Peyer's patch (tissue), 4 donors: ENCODE results near the gene PRPF31. TPM values are rescaled to one million over a fixed set of nuclear protein-coding genes. Genes with fewer than 3 reads are reported as not detected.

ENCODE experiments used
- DNase-seq, 3 donors: peaks; one replicate each; pipeline ENCODE4 v3.0.0-alpha.2; 2017 to 2019
- H3K27ac ChIP-seq, 4 donors: fragments of 200-600 bp; sonication (generic); one replicate each; pipeline ENCODE4 v1.5.1; 2016 to 2019
- H3K27me3 ChIP-seq, 2 donors: fragments of 200-600 bp; sonication (generic); one replicate each; pipeline ENCODE4 v1.5.1; 2019
- H3K36me3 ChIP-seq, 3 donors: fragments of 200-600 bp; sonication (generic); one replicate each; pipeline ENCODE4 v1.5.1; 2016 to 2019
- H3K4me1 ChIP-seq, 4 donors: fragments of 200-600 bp; sonication (generic); one replicate each; pipeline ENCODE4 v1.5.1; 2016 to 2019
- H3K4me3 ChIP-seq, 4 donors: fragments of 200-600 bp; sonication (generic); 1 replicate in 3 of 4; 2 replicates in 1 of 4; pipeline ENCODE4 v1.5.1; 2016 to 2019; ENCODE audit warnings: mild to moderate bottlenecking in 1 of 4
- H3K9me3 ChIP-seq, 4 donors: fragments of 200-600 bp; sonication (generic); one replicate each; pipeline ENCODE4 v1.5.1; 2016 to 2019; ENCODE audit warnings: mild to moderate bottlenecking in 1 of 4
- POLR2A ChIP-seq, 2 donors: fragments of 450-650 bp; IDR thresholded peaks; one replicate each; pipeline ENCODE4 v1.5.1; 2017; ENCODE audit warnings: antibody characterized with exemption in 2 of 2, mild to moderate bottlenecking in 2 of 2, moderate library complexity in 2 of 2
- total RNA-seq, 4 donors: library from RNA; depleted of rRNA; stranded (reverse); fragments of >200 nt; gene quantifications; one replicate each; pipeline ENCODE4 v1.1.0, GENCODE V29; 2016
- TF ChIP-seq, protein P1 (sequence below), 6 experiments: fragments of 450-650 bp in 4 of 6; fragments of 200-600 bp in 2 of 6; sonication (generic) in 1 of 6; IDR thresholded peaks; one replicate each; pipeline ENCODE4 v1.5.1; 2017 to 2019; ENCODE audit warnings: antibody characterized with exemption in 6 of 6, mild to moderate bottlenecking in 3 of 6, moderate library complexity in 1 of 6

PRPF31 gene
- total RNA-seq, 4 donors from 2014 or later, result 23.3 to 75.1 (median 41.4) TPM

DNA sequence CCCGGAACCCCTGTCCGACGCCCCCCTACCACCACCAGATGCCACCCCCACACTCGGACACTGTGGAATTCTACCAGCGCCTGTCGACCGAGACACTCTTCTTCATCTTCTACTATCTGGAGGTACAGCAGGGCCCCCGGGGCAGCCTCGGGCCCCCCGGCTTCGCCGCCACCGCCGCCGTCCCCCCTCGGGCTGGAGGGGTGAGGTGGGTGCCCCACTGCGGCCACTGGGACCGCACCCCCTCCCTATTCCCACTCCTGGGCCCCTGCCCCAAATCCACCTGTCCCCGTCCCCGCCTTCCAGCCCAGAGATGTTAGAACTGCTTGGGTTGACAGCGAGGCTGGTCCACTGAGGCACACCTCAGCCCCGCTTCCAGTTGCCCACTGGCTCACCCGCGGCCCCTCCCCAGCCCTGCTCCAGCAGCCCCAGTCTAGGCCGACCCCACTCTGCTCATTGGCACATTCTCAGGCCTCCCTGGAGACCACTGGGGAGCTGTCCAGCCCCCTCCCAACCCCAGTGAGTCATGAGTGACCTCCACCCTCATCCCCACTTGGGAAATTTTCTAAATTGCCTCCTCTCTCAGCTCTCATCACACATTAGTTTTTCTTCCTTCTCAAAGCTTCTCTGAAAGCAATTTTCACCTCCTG, 37.4 kb downstream of the PRPF31 start:
- Histone ChIP-seq H3K9me3 (no peaks in the 10 kb centered on the region), H3K27ac (no peak overlapping the region), H3K27me3 (no peaks in the 10 kb centered on the region), H3K4me1 (peaks cover 0 to 1% (median 0%) of the 10 kb centered on the region in 4 donors), H3K4me3 (no peak overlapping the region), H3K36me3 (peaks cover 0 to 100% (median 0%) of the 10 kb centered on the region in 3 donors)
- DNase-seq, result no peak
- TF ChIP-seq POLR2A (IDR thresholded peaks at IDR 0.05), result no peak
- TF ChIP-seq, protein P1, sequence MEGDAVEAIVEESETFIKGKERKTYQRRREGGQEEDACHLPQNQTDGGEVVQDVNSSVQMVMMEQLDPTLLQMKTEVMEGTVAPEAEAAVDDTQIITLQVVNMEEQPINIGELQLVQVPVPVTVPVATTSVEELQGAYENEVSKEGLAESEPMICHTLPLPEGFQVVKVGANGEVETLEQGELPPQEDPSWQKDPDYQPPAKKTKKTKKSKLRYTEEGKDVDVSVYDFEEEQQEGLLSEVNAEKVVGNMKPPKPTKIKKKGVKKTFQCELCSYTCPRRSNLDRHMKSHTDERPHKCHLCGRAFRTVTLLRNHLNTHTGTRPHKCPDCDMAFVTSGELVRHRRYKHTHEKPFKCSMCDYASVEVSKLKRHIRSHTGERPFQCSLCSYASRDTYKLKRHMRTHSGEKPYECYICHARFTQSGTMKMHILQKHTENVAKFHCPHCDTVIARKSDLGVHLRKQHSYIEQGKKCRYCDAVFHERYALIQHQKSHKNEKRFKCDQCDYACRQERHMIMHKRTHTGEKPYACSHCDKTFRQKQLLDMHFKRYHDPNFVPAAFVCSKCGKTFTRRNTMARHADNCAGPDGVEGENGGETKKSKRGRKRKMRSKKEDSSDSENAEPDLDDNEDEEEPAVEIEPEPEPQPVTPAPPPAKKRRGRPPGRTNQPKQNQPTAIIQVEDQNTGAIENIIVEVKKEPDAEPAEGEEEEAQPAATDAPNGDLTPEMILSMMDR (IDR thresholded peaks at IDR 0.05), result no peak

DNA sequence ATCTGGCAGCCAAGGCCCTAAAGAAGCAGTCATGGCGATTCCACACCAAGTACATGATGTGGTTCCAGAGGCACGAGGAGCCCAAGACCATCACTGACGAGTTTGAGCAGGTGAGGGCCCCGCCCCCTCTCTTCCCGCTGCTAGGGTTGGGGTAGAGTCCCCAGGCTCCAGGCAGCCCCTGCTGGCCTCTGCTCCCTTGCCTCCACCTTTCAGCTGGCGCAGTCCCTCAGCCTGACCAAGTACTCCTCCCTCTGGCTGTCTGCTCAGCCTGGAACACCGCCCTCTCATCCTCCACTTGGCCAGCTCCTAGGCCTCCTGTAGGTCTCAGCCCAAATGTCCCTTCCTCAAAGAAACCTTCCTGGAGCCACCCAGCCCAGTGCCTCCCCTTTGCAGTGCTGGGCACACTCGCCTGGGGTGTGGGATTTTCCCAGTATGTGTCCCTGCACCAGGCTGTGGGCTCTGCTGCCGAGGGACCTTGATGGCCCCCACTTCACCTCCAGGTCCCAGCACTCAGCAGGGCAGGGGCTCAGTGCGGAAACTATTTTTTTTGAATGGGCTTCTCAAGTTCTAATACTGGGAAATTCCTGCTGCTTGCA, 38.3 kb downstream of the PRPF31 start:
- TF ChIP-seq, protein P1 (IDR thresholded peaks at IDR 0.05), result no peak
- no peak for TF ChIP-seq POLR2A (IDR thresholded peaks at IDR 0.05)
- H3K36me3 ChIP-seq, result peaks cover 0 to 93% (median 0%) of the 10 kb centered on the region in 3 donors
- H3K4me3 ChIP-seq, result no peak overlapping the region
- DNase-seq, result no peak
- H3K9me3 ChIP-seq, result no peaks in the 10 kb centered on the region
- no peaks in the 10 kb centered on the region for H3K27me3 ChIP-seq
- H3K27ac ChIP-seq, result no peak overlapping the region
- H3K4me1 ChIP-seq, result peaks cover 0 to 9% (median 6%) of the 10 kb centered on the region in 4 donors

DNA sequence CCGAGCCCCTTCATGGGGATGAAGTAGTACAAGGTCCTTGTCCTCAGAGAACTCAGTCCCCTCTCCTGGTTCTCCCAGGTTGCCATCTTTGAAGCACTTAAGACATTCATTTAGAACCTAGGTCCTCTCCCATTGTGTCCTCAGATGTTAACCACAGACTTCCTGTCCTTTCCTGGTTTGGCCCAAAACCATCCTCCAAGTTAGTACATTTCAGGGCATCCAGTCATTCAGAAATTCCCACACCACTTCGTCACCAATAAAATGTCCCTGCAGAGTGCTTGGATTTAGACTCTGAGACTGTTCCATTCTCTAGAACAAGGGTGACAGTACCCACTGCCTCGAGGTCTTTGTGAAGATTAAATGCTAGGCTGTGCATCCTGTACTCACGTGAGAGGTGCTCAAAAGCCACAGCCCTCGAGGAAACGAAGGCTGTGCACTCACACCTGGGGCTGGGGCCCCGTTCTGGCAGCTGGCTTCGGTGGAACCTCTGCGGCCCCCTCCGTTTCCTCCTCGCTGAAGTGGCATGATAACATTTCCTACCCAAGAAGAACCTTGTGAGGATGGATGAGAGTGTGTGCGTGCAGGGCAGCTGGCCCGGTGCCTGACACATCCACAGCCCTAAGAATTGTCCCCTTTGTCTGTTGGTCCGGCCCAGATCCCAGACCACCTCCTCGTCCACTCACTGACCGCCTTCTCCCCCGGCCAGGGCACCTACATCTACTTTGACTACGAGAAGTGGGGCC, 39.2 kb downstream of the PRPF31 start:
- Histone ChIP-seq H3K27ac (no peak overlapping the region), H3K36me3 (peaks cover 0 to 84% (median 0%) of the 10 kb centered on the region in 3 donors)
- TF ChIP-seq POLR2A (IDR thresholded peaks at IDR 0.05), result no peak
- TF ChIP-seq, protein P1 (IDR thresholded peaks at IDR 0.05), result no peak

DNA sequence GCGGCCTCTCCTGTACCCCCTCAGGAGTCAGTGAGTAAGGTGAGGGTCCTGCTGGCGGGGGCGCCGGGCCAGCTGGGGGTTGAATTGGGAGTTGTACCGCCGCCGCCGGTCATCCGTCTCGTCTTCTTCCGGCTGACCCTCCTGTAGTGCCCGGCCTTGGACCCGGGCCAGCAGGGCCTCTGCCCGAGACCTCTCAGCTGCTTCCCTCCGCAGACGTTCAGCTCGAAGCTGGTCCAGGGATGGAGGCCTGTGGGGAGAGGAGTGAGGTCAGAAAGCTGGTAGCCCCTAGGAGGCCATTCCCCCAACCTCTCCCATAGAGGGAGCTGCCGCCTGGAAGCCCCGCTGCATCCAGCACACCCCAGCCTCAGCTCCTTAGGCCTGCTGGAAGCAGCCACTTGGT, 40.1 kb downstream of the PRPF31 start:
- no peak for DNase-seq
- H3K9me3 ChIP-seq, result no peaks in the 10 kb centered on the region
- H3K27ac ChIP-seq, result no peak overlapping the region
- no peaks in the 10 kb centered on the region for H3K27me3 ChIP-seq
- no peak for TF ChIP-seq POLR2A (IDR thresholded peaks at IDR 0.05)
- TF ChIP-seq, protein P1 (IDR thresholded peaks at IDR 0.05), result no peak
- H3K36me3 ChIP-seq, result peaks cover 0 to 75% (median 0%) of the 10 kb centered on the region in 3 donors
- no peak overlapping the region for H3K4me3 ChIP-seq
- H3K4me1 ChIP-seq, result peaks cover 0 to 18% (median 11%) of the 10 kb centered on the region in 4 donors

More for the DNA sequence above, 39.2 kb downstream of the PRPF31 start:
- no peak for DNase-seq
- Histone ChIP-seq H3K4me1 (peaks cover 0 to 12% (median 8%) of the 10 kb centered on the region in 4 donors), H3K27me3 (no peaks in the 10 kb centered on the region), H3K9me3 (no peaks in the 10 kb centered on the region), H3K4me3 (no peak overlapping the region)

DNA sequence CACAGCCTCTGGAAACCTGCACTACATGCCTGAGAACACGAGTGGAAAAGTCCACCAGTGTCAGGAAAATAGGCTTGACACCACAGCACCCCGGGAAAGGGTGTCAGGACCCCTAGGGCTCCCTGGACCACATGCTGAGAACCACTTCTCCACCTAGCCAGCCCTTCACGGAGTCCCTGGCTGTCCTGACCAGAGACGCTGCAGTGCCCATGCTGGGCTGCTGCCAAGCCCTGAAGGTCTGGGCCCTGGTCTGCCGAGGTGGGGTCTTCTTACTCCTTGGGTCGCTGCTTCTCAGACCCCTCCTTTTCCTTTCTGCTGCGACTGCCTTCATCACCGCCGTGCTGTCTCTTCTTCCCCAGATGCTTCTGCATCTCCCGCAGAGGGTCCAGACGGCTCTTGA, 40.9 kb downstream of the PRPF31 start:
- peaks cover 0 to 26% (median 12%) of the 10 kb centered on the region in 4 donors for H3K4me1 ChIP-seq
- no peaks in the 10 kb centered on the region for H3K27me3 ChIP-seq
- no peak overlapping the region for H3K27ac ChIP-seq
- no peak for TF ChIP-seq POLR2A (IDR thresholded peaks at IDR 0.05)
- TF ChIP-seq, protein P1 (IDR thresholded peaks at IDR 0.05), result no peak
- DNase-seq, result no peak
- H3K36me3 ChIP-seq, result peaks cover 0 to 67% (median 0%) of the 10 kb centered on the region in 3 donors
- H3K4me3 ChIP-seq, result no peak overlapping the region
- no peaks in the 10 kb centered on the region for H3K9me3 ChIP-seq
